Globus pallidus (tissue), 1 donor: Measurements from ENCODE around the gene CEBPB.

Source experiments
- DNase-seq: peaks from one replicate; pipeline ENCODE4 v3.0.0-alpha.2; 2015; ENCODE audit warnings: low spot score

The CEBPB gene

DNA sequence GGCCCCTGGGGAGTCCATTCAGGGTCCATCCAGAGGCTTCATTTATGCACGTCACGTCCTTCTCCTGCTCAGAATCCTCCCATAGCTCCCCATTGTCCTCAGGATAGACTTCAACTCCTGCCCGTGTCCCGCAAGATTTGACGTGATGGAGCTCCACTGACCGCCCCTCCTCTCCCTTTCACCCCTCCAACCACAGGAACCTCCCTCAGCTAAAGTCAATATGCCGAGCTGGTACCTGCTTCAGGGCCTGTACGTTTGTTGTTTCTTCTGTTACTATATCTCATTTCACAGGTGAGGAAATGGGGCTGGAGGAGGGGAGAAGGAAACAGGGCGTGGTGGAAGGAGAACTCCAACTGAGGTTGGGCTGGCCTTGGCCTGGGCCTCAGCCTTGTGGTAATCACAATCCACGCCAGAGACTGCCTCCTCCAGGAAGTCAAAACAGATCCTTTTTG, 38.6 kb downstream of the CEBPB start:
- DNase-seq: no peak

DNA sequence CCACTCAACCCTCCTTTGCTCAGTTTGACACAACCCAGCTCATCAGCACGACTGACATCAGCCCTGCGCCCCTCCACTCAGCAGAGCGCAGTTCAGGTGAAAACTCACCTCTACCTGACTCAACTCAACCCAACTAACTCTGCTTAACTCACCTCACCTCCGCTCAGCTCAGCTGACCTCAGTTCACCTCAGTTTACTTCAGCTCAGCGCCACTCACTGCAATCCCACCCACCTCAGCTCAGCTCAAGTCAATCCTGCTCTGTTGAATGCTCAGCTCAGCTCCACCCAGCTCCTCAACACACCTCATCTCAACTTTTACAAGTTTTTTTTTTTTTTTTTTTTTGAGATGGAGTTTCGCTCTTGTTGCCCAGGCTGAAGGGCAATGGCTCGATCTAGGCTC, 39.6 kb downstream of the CEBPB start:
- no peak for DNase-seq

- no peak for DNase-seq
Measured at GRCh38 chr20:50230871-50231560, 40.4 kb downstream of the CEBPB start.

- DNase-seq: no peak
Measured at GRCh38 chr20:50231854-50232253, 41.2 kb downstream of the CEBPB start.

GRCh38 chr20:50232651-50233324, 42.2 kb downstream of the CEBPB start:
- no peak for DNase-seq

- DNase-seq: no peak
Measured at GRCh38 chr20:50233325-50234212, 42.9 kb downstream of the CEBPB start.

- DNase-seq: no peak
Measured at GRCh38 chr20:50234288-50234687, 43.7 kb downstream of the CEBPB start.

DNA sequence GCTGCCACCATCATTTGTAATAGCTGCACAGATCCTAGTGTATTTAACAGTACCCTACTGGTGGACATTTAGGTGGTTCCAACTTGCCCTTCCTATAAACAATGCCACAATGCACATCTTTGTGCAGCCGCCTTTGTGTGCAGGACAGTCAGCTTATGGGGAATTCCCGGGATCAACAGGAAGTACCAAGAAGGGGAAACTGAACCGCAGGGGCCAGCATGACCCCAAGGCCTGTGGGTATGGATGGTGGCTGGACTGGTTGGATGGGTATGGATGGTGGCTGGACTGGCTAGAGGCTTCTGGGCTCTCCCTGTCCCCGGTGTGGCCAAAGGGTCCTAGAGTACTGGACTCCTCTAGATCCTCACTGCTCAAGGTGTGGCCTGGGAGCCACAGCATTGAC, 46.7 kb downstream of the CEBPB start:
- DNase-seq: no peak

GRCh38 chr20:50238081-50238800, 47.6 kb downstream of the CEBPB start:
- no peak for DNase-seq

DNA sequence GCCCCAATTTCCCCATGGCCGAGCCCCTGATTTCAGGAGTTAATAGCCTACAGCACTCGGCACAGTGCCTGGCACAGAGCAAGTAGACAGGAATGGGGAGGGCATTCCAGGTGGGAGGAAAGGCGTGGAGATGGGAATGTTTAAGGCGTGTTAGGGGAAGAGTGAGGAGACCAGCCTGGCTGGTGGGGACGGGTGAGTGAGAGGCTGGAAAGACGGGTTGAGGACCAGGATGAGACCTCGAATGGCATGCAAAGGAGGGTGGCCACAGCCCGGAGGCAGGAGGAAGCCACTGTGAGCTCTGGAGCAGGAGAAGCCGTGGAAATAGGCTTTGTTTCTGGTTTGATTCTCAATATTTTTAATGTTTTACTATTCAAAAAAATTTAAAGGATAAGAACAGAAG, 49.5 kb downstream of the CEBPB start:
- no peak for DNase-seq

GRCh38 chr20:50242178-50242514, 51.5 kb downstream of the CEBPB start:
- DNase-seq: no peak
